ENCODE data around the gene RCBTB1.
"Not testable (repeated sequence)": the region's sequence is repeated elsewhere in the genome, so short reads cannot be mapped to it uniquely, and the experiment has no call there.

Gene RCBTB1

DNA sequence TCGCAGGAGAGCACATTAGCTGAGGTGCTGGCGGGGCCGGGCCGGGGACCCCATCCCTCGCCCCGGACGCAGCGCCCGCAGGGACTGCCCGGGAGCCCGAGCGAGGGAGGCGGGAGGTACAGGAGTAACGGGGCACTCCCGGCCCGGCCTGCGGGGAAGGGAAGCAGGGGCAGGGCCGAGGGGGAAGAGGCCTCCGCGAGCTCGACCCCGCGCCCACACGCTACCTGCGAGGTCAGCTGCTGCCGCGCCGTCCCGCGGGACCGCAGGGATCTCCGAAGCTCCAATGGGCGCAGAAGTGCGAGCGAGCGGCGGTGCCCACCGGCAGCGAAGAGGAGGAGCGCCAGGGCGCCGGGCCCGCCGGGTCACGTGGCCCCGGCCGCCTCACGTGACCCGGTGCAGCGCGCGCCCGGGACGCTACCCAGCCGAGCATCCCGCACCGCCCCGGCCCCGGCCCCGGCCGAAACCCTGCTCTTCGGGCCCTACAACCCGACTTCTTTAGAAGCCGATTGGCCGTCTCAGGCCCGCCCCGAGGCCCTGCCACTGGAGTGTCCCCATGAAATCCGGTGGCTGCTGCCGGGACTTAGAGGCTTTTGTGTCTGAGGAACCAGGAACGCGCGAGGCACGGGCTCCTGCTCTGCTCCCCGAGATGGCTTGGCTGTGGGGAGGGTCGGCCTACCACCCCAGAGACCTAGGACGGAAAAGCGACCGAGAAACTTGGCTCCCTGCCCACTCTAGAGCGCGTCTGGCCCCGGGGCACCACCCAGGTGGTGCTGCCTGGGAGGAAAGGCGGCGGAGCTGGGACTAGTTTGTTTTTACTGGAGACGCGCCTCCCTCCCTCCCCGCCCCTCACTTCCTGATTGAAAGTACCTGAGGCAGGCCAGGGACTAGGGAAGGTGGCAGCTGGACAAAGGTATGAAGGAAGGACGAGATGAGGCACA is at the start of gene RCBTB1:
Gene RCBTB1 (minus strand): TSS at position 339 of the 938 bp plus-strand sequence. CDS start 18,279 bp downstream, outside the sequence.
- peak; percentile 84 for DNase-seq (ENCODE audit: low spot score)

DNA sequence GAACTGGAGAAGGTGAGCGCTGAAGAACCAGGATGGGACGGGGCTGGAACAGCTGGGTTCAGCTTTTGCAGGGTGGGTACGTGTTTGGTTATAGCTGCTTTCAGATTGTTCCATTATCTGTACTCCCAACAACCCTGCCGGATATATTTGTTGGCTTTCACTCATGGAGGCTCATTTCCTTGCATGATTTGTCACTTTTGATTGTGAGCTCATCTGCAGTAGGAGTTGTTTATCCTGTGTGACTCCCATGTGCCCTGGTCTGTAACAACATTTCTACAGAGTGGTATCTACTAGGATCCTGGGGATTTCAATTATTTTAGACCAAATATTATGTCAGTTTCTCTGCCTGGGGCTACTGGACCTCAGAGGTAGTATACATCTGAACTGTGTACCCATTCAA is 48.4 kb upstream of the RCBTB1 start:
- DNase-seq (ENCODE audit: low spot score): no peak

GRCh38 chr13:49632156-49632555 is 46.8 kb upstream of the RCBTB1 start:
- no peak for DNase-seq (ENCODE audit: low spot score)

- no peak for DNase-seq (ENCODE audit: low spot score)
Measured at GRCh38 chr13:49630580-49630979, 45.2 kb upstream of the RCBTB1 start.

GRCh38 chr13:49629947-49630346 is 44.6 kb upstream of the RCBTB1 start:
- no peak for DNase-seq (ENCODE audit: low spot score)

DNA sequence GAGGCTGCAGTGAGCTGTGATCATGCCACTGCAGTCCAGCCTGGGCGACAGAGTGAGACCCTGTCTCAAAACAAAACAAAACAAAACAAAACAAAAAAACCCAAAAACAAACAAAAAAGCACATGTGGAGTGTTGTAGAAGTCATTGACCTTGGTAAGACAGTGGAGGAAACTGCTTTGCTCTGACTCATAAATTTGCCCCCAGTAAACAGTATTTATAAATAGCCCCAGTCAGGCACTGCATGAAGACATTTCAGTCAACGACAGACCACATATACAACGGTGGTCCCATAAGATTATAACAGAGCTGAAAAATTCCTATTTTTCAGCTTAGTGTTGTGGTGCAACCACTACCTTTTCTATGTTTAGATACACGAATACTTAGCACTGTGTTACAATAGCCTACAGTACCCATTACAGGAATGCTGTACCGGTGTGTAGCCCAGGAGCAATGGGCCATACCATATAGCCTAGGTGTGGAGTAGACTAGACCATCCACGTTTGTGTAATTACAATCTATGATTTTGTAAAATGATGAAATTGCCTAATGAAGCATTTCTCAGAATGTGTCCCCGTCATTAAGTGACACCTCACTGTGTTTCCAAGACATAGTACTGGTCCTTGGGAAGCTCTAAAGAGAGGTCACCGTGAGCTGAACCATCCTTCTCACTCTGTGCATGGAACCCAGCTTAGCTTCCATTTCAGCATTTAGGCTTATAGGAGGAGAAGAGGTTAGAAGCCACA is 44.0 kb upstream of the RCBTB1 start:
- no peak for DNase-seq (ENCODE audit: low spot score)

GRCh38 chr13:49627831-49628652 is 42.7 kb upstream of the RCBTB1 start, which contains the start of gene ARL11:
TSS of gene ARL11 (plus strand) at chr13:49628507. CDS start at chr13:49630448, 1,941 bp downstream.
- DNase-seq (ENCODE audit: low spot score): no peak

DNA sequence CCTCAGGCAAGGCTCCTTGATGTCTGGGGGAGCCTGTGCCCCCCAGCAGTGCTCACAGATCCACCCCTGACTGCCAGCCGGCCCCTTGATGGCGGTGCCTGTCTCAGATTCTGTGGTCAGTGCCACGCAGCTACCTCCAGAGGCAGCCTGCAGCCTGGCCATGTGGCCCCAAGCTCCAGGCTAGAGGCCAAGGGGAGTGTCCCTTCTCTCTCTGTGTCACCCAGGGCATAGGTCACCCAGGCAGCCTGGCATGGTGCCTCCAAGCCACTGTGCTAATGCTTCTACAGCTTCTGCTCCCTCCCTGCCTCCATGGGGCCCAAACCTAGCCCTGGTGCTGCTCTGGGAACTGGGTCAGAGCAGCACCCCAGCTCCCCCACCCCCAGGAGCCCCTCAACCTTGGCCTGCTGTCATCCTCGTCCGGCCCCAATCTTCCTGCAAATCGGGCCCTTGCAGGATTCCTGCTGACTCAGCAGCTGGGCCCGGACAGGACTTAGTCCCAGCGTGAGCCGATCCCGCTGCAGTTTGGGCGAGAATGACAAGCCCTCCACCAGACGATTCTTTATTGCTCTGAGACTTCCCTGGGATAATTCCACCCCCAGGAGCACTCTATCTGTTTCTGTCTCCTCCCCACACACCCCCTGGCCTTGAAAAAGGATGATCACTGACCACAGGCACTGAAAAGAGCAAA is 40.2 kb upstream of the RCBTB1 start:
- no peak for DNase-seq (ENCODE audit: low spot score)

GRCh38 chr13:49624229-49624628 is 38.9 kb upstream of the RCBTB1 start:
- no peak for DNase-seq (ENCODE audit: low spot score)

DNA sequence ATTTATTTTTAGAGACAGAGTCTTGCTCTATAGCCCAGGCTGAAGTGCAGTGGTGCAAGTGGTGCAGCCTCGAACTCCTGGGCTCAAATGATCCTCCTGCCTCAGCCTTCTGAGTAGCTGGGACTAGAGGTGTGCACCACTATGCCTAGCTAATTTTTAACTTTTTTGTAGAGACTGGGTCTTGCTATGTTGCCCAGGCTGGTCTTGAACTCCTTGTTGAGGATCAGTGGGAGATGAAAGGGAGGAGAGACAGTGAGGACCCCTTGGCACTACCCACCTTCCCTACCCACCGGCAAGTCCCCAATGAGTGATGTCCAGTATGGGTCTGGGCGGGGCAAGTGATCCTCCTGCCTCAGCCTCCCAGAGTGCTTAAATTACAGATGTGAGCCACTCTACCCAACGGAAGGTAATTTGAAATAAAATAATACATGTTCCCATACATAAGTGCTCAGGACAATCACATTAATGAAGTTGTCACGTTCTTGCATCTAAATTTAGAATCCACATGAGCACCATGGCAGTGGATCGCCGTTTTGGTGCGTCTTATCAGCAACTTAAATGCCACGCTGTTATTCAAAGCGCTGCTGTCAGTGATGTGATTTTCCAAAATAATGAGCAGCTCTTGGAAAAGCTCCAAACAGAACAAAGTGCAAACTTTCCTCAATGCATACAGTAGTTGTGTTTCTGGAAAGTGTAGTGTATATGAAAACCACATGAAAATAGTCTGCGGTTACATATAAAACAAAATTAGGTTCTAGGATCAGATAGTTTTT is 37.0 kb upstream of the RCBTB1 start:
- no peak for DNase-seq (ENCODE audit: low spot score)

GRCh38 chr13:49620170-49620621 is 34.8 kb upstream of the RCBTB1 start:
- no peak for DNase-seq (ENCODE audit: low spot score)

DNA sequence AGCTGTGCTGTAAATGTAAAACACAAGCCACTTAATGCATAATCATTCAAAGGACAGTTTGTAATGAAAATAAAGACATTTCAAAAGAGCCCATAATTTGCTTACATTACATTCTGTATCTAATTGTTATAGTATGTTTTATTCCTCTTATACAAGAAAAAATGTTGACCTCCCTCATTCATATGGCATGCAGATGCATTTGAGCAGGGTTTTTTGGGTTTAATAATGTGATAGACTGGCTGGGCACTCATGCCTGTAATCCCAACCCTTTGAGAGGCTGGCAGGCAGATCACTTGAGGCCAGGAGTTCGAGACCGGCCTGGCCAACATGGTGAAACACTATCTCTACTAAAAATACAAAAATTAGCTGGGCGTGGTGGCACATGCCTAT is 31.3 kb upstream of the RCBTB1 start:
- no peak for DNase-seq (ENCODE audit: low spot score)

DNA sequence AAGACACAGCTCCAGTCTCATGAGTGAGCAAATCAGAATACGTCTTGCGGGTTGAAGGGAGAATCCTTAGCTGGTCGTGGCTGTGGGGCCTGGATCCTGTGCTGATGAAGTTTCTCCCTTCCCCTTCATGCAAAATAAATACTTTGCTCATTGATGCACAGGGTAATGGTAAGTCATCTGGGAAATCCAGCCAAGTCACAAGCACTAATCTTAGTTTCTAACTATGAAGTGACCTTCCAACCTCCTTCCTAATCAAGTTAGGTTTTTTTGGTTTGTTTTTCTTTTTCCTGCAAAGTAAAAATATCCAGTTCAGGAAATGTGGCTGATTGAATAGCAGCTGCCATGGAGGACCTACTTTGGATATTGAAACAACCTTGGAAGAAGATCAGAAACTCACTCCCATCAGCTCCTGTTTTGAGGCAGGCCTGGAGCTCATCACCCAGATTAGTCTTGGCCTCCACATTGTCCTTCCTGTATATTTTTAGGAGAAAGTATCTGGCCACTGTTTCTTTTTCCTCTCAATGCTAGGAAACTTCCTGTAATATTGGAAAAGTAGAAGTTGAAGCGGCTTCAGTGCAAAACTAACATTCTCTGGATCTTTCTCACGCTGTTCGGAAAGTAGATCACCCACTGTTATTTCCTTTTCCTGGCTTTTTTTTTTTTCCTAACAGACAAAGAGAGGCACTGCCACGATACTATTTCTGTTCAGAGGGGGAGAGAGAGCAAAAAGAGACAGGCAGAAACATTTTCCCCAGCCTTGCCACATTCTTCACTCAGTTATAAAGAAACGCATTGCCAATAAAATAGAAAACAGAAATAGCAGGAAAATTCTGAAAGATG is 30.7 kb upstream of the RCBTB1 start:
- DNase-seq (ENCODE audit: low spot score): no peak

DNA sequence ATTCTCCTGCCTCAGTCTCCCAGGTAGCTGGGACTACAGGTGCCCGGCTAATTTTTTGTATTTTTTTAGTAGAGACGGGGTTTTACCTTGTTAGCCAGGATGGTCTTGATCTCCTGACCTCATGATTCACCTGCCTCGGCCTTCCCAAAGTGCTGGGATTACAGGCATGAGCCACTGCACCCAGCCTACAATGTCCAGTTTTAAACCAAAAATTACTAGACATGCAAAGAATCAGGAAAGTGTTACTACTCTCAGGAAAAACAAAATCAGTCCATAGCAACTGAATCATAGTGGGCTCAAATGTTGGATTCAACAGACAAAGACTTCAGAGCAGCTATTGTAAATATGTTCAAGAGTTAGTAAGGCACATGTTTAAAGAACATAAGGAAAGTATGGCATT is 26.7 kb upstream of the RCBTB1 start:
- not testable (repeated sequence) for DNase-seq (ENCODE audit: low spot score)

GRCh38 chr13:49610176-49610575 is 24.8 kb upstream of the RCBTB1 start:
- no peak for DNase-seq (ENCODE audit: low spot score)

DNA sequence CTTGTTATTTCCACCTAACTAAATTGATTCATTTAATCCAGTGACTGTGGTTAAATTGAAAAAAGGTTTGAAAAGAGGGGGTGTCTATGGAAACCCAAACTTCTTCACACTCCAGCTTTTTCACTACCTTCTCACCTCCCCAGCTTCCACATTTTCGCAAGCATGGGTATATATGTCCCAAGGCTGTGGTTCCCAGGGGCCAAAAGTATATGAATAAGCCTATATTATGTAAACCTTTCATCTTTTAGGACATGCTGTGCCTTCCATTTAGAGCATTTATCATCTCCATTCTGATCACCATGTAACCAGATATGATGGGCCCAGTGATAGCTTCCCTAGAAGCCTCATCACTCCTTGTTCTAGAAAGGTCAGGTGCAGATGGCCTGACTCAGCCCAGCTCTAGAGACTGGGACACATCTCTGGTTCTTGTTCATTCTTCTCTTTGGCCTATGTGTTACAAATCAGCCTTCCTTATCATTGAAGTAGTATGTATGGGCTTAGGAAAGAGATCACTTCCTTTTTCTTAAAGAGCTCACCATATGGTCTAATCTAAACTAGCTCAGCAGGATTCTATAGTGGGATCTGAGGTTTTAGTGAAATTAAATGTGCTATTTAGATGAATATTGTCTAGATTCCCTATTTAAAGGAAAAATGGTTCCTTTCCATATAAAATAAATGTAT is 23.4 kb upstream of the RCBTB1 start:
- DNase-seq (ENCODE audit: low spot score): no peak

- no peak for DNase-seq (ENCODE audit: low spot score)
Measured at GRCh38 chr13:49607761-49608160, 22.4 kb upstream of the RCBTB1 start.

DNA sequence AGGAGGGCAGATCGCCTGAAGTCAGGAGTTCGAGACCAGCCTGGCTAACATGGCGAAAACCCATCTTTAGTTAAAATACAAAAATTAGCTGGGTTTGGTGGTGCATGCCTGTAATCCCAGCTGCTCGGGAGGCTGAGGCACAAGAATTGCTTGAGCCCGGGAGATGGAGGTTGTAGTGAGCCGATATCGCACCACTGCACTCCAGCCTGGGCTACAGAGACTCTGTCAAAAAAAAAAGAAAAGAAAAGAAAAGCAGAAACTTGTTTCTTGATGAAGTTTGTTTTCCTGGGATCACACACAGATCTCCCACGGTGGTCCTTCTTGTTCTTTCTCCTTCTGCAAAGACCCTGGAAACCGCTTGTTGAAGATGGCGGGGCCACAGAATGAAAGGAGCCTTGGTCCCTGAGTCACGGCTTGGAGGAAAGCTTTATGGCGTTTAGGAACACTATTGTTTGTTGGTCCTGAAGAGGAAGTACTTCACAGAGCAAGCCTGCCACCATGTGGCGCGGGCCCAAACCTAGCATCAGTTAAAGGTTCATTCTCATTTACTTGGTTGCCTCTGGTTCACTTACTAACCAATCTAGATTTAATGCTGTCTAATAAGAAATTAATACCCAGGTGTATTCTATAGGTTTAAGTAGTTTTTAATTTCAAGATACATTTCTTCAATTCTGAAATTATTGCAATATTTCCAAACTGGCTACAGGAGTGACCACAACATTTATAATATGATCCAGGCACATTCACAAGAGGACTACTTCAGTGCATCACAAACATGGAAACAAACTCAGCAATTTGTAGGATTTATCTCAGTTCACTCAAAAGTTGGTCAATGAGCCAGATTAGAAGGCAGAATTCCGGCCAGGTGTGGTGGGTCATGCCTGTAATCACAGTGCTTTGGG is 21.6 kb upstream of the RCBTB1 start:
- peak; percentile 85 for DNase-seq (ENCODE audit: low spot score)
